CD4-positive, alpha-beta T cell treated with Interleukin-21 for 1 hour (primary cell): ENCODE data around the gene ARNT2.

Experiments used
- DNase-seq: peaks from one replicate; pipeline ENCODE4 v3.0.0-alpha.2; 2020

Gene ARNT2

DNA sequence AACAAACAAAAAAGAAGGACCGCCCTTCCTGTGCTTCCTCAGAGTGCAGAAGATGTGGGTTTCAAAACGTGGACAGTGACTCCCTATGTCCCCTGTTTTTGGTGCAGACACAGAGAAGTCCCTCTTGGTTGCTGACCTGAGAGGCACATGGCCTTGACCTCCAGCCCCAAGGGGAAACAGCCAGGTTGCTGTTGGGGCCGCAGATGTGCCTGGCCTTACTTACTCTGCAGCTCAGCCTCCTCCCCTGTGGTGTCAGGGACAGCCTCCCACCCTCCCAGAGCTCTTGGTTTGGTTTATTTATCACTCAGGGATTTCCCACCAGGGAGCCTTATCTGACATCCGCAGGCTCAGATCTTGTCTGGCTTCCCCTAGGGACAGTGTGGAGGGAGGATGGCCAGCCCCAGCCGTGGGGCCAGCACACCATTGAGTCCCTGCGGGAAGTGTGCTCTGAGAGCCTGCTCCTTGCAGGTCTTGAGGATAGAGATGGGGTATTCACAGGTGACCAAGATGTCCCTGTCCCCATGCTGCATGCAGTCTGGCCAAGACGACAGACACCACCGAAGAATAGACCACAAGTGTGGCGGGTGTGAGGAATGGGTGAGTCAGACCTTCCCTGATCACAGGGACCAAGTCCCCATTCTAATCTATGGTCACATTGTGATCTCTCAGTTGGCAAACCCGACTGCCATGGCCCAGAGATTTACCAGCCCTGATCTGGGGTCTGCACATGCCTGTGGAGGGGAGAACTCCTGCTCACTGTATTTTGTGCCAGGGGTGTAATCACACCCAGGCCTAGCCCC is 156.6 kb downstream of the ARNT2 start:
- no peak for DNase-seq

- DNase-seq: no peak
Measured at GRCh38 chr15:80561500-80561899, 157.3 kb downstream of the ARNT2 start.

- no peak for DNase-seq
Measured at GRCh38 chr15:80562033-80562432, 157.9 kb downstream of the ARNT2 start.

- DNase-seq: no peak
Measured at GRCh38 chr15:80562846-80563245, 158.7 kb downstream of the ARNT2 start.

GRCh38 chr15:80563372-80563997 is 159.3 kb downstream of the ARNT2 start:
- no peak for DNase-seq

- no peak for DNase-seq
Measured at GRCh38 chr15:80564056-80564455, 159.9 kb downstream of the ARNT2 start.

GRCh38 chr15:80565398-80565797 is 161.2 kb downstream of the ARNT2 start:
- no peak for DNase-seq

DNA sequence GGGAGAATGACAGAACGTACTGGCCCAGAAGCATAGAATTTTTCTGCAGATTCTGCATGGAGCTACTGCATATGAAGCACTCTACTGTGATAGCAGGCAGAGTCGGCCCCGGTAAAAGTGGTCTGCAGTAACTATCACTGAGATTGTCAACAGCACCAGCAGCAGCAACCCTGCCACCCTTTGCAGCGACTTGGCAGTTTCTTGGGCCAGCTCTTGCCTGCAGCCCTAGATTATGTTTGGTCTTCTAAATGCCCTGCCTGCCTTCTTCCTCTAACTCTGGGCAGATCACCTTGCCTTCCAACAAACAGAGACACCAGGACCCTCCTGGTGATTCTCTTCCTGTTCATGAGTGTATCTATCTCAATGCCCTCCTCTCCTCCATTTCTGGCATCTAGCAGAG is 161.8 kb downstream of the ARNT2 start:
- DNase-seq: no peak

- DNase-seq: peak; percentile 17
Measured at GRCh38 chr15:80567721-80568157, 163.6 kb downstream of the ARNT2 start.

GRCh38 chr15:80568298-80568697 is 164.1 kb downstream of the ARNT2 start:
- DNase-seq: no peak

- no peak for DNase-seq
Measured at GRCh38 chr15:80568876-80569605, 164.9 kb downstream of the ARNT2 start.

- no peak for DNase-seq
Measured at GRCh38 chr15:80569656-80570055, 165.5 kb downstream of the ARNT2 start.

DNA sequence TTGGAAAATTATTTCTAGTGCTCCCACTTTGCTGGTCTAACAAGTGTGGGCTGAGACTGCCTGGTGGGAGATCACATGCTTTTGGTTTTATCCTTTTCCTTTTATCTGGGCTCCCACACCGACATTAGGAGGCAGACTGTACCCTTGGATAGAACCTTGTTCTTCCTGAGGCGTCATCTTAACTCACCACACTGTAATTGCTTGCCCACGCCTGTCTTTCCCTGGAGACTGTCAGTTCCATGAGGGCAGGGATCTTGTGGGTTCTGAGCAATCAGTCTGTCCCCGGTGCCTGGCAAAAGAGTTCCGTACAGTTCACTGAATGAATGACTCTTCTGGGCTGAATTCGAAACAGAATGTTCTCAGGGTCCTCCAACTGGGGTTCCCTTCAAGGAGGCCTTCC is 166.4 kb downstream of the ARNT2 start:
- DNase-seq: no peak

GRCh38 chr15:80572337-80572736 is 168.2 kb downstream of the ARNT2 start:
- DNase-seq: no peak

DNA sequence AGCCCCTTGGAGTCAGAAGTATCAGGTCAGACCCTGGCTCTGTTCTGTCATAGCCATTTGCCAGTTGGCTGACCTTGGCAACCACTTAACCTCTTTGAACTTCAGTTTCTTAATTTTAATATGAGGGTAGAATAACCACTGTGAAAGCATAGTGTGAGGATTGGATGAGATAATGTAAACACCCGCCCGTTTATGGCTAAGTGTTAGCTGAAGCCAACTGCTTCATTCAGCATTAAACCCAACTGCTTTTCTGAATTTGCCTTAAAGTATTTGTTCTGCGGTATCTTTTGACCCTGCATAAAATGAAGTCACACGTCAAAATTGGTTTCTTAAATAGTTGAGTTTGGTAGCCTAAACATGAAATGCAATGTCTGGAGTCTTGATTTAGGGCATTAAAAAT is 169.4 kb downstream of the ARNT2 start:
- DNase-seq: no peak

DNA sequence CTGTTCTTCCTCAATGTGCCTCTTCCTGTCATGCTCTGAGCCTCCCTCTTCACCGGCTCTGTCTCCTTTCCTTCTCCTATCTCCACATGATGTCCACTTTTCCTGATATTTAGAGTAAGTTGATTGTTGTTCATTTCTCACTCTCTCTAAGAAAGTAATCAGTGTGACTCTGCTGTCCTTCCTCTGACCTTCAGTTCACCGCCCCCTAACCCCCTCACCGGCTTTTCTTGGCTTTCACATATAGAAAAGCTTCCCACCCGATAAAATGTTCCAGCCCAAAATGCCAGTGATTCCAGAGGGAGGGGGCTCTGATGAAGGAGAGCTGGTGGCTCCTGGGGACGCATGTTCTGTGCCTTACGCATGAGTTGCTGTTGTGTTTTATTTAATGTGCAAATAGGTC is 170.4 kb downstream of the ARNT2 start:
- no peak for DNase-seq

DNA sequence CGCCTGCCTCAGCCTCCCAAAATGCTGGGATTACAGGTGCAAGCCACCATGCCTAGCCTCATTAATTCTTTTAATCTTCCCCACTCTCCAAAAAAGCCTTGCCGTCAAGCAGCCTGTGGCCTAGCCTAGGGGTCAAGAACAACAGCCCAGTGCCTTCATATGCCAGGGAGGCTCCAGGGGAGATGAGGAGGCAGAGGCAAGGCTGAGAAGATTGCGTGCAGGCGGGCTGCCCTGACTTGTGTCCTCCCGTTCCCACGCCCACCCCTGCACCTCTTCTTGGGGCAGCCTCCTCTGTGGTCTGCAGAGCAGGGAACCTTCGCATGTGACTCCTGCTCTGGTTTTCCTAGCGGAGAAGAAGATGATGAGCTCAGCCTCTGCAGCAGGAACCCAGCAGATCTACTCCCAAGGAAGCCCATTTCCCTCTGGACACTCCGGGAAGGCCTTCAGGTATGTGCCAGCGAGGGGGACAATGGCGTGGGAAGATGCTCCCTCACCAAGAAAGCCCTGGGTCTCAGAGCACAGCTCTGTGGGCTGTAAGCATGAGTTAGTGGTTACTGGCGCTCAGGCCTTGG is 172.4 kb downstream of the ARNT2 start:
- no peak for DNase-seq

- DNase-seq: no peak
Measured at GRCh38 chr15:80577552-80578205, 173.5 kb downstream of the ARNT2 start.

DNA sequence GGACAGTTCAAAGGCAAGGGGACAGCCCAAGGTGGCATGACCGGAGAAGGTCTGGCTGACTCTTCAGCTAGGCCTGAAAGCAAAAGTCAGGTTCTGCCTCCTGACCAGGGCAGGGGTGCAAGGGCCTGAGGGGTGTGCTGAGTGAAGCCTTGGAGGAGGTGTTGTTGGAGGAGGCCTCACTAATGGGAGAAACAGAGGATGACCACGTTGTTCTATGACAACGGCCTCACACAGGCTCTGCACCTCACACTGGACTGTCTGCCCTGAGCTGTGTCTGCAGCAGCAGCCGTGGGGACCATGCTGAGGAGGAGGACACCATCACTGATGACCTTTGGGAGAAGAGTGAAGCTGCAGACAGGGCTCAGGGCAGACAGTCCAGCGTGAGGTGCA is 174.0 kb downstream of the ARNT2 start:
- DNase-seq: no peak

GRCh38 chr15:80578871-80579270 is 174.7 kb downstream of the ARNT2 start:
- no peak for DNase-seq

DNA sequence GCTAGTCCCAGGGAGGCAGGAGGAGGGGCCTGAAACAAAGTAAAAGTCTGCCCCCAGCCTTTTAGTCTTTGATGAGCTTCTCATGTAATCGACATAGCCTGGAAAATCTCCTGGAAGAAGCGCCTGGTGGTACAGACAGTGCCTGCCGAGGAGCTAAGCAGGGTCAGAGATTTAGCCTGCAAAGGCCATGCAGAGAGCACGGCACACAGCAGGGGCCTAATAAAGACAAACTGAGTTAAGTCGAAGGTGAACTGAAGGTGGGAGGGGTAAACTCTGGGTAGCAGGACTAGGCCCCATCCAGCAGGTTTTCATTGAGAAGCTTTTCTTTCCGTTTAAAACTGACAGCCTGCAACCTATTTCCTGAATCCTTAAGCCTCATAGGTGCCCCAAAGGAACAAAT is 175.4 kb downstream of the ARNT2 start:
- no peak for DNase-seq

GRCh38 chr15:80580106-80580505 is 175.9 kb downstream of the ARNT2 start:
- no peak for DNase-seq
